ENCODE data around the gene FOXN1.

- TF ChIP-seq POLR2A (IDR thresholded peaks at IDR 0.05) (no peak), CTCF (IDR thresholded peaks at IDR 0.05) (no peak), POLR2AphosphoS5 (IDR thresholded peaks at IDR 0.05) (no peak)
These were observed 27.2 kb upstream of the FOXN1 start for GRCh38 chr17:28478712-28479615.
